Progenitor cell of endocrine pancreas (in vitro differentiated cells): ENCODE measurements around the gene VRK1. TPM values are rescaled to one million over a fixed set of nuclear protein-coding genes. Genes with fewer than 3 reads are reported as not detected.

Experiments used
- DNase-seq: peaks from one replicate; pipeline ENCODE4 v3.0.0; 2021; ENCODE audit warnings: low spot score; ENCODE audit not compliant: unreplicated experiment
- H3K27ac Mint-ChIP-seq: 2 replicates; pipeline ENCODE4 v1.8.0; 2021; ENCODE audit warnings: mild to moderate bottlenecking, moderate library complexity, mixed read lengths
- H3K27me3 Mint-ChIP-seq: 2 replicates; pipeline ENCODE4 v1.8.0; 2021; ENCODE audit warnings: mixed read lengths
- H3K36me3 Mint-ChIP-seq: 2 replicates; pipeline ENCODE4 v1.8.0; 2022; ENCODE audit warnings: mixed read lengths; ENCODE audit not compliant: insufficient read depth
- H3K4me1 Mint-ChIP-seq: 2 replicates; pipeline ENCODE4 v1.8.0; 2021; ENCODE audit warnings: low read depth, mixed read lengths
- H3K4me3 Mint-ChIP-seq: 2 replicates; pipeline ENCODE4 v1.8.0; 2021; ENCODE audit warnings: low read depth, mild to moderate bottlenecking, moderate library complexity, mixed read lengths
- H3K9me3 Mint-ChIP-seq: 2 replicates; pipeline ENCODE4 v1.8.0; 2021; ENCODE audit warnings: low read depth, mixed read lengths
- total RNA-seq: library from RNA; stranded (reverse); gene quantifications from 2 replicates; pipeline ENCODE4 v1.2.1, GENCODE V29; 2021
- TF ChIP-seq, protein P1 (sequence below): fragments of 200-600 bp; sonication (generic); IDR thresholded peaks from one replicate; pipeline ENCODE4 v1.5.0; 2021; ENCODE audit warnings: antibody characterized with exemption, mild to moderate bottlenecking; ENCODE audit not compliant: unreplicated experiment

Gene VRK1
- total RNA-seq, 1 donor from 2014 or later = 33.3 TPM

DNA sequence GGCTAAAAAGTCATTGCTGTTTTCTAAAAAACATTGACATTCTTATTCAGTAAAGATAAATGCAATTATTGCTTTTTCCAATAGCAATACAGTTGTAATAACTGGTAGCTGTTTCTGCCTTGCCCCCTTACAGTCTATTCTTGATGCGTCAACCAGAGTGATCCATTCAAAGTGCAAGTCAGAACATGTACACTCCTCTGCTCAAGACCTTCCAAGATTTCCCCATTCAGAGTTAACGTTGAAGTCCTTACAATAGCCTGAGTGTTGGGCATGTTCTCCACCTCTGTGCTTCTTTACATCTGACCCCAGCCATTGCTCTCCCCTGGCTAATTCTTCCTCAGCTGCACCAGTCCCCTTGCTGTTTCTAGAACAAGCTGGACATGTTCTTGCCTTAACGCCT, 24.3 kb downstream of the VRK1 start:
- no peaks in the 10 kb centered on the region for H3K27me3 Mint-ChIP-seq
- no peak overlapping the region for H3K4me3 Mint-ChIP-seq
- peaks cover 2% of the 10 kb centered on the region for H3K36me3 Mint-ChIP-seq
- TF ChIP-seq, protein P1, sequence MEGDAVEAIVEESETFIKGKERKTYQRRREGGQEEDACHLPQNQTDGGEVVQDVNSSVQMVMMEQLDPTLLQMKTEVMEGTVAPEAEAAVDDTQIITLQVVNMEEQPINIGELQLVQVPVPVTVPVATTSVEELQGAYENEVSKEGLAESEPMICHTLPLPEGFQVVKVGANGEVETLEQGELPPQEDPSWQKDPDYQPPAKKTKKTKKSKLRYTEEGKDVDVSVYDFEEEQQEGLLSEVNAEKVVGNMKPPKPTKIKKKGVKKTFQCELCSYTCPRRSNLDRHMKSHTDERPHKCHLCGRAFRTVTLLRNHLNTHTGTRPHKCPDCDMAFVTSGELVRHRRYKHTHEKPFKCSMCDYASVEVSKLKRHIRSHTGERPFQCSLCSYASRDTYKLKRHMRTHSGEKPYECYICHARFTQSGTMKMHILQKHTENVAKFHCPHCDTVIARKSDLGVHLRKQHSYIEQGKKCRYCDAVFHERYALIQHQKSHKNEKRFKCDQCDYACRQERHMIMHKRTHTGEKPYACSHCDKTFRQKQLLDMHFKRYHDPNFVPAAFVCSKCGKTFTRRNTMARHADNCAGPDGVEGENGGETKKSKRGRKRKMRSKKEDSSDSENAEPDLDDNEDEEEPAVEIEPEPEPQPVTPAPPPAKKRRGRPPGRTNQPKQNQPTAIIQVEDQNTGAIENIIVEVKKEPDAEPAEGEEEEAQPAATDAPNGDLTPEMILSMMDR = no peak
- H3K9me3 Mint-ChIP-seq = no peaks in the 10 kb centered on the region
- no peak overlapping the region for H3K27ac Mint-ChIP-seq
- peaks cover 2% of the 10 kb centered on the region for H3K4me1 Mint-ChIP-seq
- no peak for DNase-seq

DNA sequence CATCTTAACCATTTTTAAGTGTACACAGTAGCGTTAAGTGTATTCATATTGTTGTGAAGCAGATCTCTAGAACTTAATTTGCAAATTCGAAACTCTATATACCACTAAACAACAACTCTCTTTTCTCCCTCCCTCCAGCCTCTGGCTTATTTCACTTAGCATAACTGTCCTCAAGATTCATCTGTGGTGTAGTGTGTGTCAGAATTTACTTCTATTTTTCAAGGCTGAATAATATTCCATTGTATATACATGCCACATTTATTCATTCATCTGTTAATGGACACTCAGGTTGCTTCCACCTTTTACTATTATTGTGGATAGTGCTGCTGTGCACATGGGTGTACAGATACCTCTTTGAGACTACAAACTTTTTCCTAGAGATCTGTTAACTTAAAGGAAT, 26.5 kb downstream of the VRK1 start:
- no peak for DNase-seq
- H3K27me3 Mint-ChIP-seq = no peaks in the 10 kb centered on the region
- peaks cover 4% of the 10 kb centered on the region for H3K9me3 Mint-ChIP-seq
- H3K4me3 Mint-ChIP-seq = no peak overlapping the region
- H3K36me3 Mint-ChIP-seq = peaks cover 4% of the 10 kb centered on the region
- H3K4me1 Mint-ChIP-seq = peaks cover 11% of the 10 kb centered on the region
- TF ChIP-seq, protein P1 = no peak
- no peak overlapping the region for H3K27ac Mint-ChIP-seq

DNA sequence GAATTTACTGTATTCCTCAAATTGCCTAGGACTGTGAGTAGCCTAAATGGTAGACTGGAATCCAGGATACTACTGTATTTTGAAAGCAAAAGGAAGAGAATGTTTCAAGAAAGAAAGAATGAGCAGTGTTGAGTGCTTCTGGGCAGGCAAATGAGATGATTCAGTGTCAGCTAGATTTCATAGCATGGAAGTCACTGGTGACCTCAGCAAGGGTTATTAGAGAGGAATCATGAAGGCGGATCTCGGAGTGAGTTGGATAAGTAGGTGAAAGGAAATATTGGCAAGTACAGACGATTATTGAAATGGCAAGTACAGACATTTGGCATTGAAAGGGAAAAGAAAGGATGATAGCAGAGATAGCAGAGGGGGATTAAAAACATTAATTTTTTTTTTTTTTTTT, 27.1 kb downstream of the VRK1 start:
- H3K27me3 Mint-ChIP-seq = no peaks in the 10 kb centered on the region
- H3K4me3 Mint-ChIP-seq = no peak overlapping the region
- H3K36me3 Mint-ChIP-seq = peaks cover 6% of the 10 kb centered on the region
- peaks cover 11% of the 10 kb centered on the region for H3K4me1 Mint-ChIP-seq
- TF ChIP-seq, protein P1 = no peak
- no peak for DNase-seq
- no peak overlapping the region for H3K27ac Mint-ChIP-seq
- H3K9me3 Mint-ChIP-seq = peaks cover 6% of the 10 kb centered on the region

DNA sequence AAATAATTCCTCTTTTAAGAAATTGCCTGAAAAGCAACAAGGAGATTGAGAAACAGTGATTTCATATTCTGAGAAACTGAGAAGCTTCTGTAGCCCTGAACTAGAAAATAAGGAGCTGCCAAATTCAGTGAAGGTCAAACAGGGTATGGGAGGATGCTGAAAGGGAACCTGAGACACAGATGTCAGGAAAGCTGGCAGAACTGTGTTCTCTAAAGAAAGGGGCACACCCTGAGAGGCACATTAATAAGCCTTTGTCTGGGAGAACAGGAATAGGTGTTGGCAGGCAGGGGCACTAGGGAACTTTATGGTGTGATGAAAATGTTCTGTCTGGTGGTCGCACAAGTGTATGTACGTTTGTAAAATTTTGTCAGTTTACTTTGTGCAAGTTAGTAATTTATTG, 29.6 kb downstream of the VRK1 start:
- H3K9me3 Mint-ChIP-seq = peaks cover 18% of the 10 kb centered on the region
- H3K4me3 Mint-ChIP-seq = peak overlapping the region; percentile 7
- H3K4me1 Mint-ChIP-seq = peaks cover 11% of the 10 kb centered on the region
- H3K36me3 Mint-ChIP-seq = peaks cover 11% of the 10 kb centered on the region
- H3K27me3 Mint-ChIP-seq = no peaks in the 10 kb centered on the region
- no peak for DNase-seq
- H3K27ac Mint-ChIP-seq = peak overlapping the region; percentile 63
- TF ChIP-seq, protein P1 = no peak

GRCh38 chr14:96827290-96827689, 30.1 kb downstream of the VRK1 start:
- H3K9me3 Mint-ChIP-seq = peaks cover 18% of the 10 kb centered on the region
- H3K27me3 Mint-ChIP-seq = no peaks in the 10 kb centered on the region
- DNase-seq = no peak
- TF ChIP-seq, protein P1 = no peak
- H3K27ac Mint-ChIP-seq = peak overlapping the region; percentile 63
- peak overlapping the region; percentile 7 for H3K4me3 Mint-ChIP-seq
- peaks cover 11% of the 10 kb centered on the region for H3K4me1 Mint-ChIP-seq
- peaks cover 11% of the 10 kb centered on the region for H3K36me3 Mint-ChIP-seq
